NCI-H460 (cell line): Measurements from ENCODE around the gene PAGE2. TPM values are rescaled to one million over a fixed set of nuclear protein-coding genes. Genes with fewer than 3 reads are reported as not detected.
"Not testable (repeated sequence)": the region's sequence is repeated elsewhere in the genome, so short reads cannot be mapped to it uniquely, and the experiment has no call there.

ENCODE experiments used
- DNase-seq: peaks from one replicate; pipeline ENCODE4 v3.0.0-alpha.2; 2016; ENCODE audit warnings: low read depth; ENCODE audit errors: extremely low read depth
- total RNA-seq: library from RNA; depleted of rRNA; stranded (reverse); fragments of >200 nt; shearing (Covaris generic); gene quantifications from 2 replicates; pipeline ENCODE4 v1.2.3, GENCODE V29; 2014; rRNA removed

PAGE2 gene
- total RNA-seq, 1 experiment from 2014 or later = not detected

DNA sequence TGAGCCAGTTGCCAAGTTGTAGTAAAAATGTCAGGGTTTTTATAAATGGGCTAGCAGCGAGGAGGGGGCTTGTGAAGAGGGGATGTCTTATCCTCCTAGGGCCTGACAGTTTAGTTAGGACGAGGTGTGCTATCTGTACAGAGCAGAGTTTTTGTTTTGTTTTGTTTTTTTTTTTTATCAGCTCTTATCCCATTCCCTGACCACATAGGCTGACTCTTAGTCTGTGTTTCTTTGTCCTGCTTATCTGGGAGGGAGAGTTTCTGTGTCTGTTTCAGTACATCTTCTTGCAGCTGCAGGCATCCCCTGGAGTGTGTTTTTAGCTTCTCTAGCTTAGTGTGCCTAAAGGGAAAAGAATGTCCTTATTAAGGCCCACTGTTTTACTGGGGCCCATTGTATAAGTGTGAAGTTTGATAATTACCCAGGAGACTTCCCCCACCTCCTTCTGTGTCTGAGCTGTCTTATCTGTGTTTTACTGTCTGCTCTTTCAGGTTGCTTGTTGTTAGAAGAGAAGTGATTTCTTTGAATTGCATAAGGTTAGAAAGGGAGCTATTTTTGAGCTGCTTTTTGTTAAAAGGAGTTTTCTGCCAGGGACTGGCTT lies 32.0 kb downstream of the PAGE2 start:
- DNase-seq = no peak

DNA sequence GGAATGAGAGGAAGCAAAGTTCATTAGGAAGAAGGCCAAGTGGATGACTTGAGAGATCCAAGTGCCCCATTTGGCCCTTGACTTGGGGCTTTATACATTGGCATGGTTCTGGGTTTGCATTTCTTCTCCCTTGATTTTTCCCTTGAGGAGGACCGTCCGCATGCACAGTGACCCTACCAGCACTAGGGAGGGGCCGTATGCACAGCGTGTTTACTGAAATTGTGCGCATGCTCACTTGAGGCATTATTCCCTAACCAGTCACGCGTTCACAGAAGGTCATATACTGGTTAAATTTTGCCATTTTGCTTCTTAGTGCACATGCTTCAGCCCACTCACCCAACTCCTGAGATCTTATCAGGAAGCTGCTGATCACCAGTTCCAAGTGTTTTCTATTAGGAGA lies 35.1 kb downstream of the PAGE2 start:
- no peak for DNase-seq

DNA sequence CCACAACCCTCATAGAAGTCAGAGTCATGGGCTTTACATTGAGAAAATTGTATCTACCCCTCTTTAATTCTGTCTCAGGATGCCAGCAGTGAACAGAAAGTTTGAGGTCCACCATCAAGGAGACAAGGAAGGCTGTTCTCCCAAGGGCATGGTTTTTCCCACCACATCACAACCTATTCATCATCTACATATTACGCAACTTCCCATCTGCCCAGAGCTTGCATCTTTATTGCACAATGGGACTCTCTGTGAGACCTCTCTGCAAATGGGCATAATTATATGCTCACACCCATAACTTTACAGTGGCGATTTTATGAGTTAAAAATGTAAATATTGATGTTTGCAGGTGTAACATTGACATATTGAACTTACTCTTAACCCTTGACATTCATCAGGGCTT lies 38.9 kb downstream of the PAGE2 start:
- DNase-seq = peak; percentile 4

DNA sequence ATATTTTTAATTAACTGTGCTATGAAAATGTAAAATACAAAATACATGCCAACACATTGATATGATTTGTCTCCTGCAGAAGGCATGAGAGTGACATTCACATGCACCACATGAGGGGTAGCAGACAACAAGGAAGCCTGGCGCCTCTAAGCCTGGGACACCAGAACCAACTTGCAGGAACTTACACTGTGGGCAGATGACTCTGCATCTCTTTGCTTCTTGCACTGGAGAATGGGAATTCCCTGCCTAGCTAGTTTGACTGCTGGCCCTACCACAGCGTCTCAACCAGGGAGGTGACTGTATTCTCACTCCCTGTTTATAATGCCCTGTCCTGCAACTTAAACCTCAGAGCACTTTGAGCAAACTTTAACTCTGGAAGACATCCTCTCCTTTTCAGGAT lies 40.5 kb downstream of the PAGE2 start:
- DNase-seq = no peak

DNA sequence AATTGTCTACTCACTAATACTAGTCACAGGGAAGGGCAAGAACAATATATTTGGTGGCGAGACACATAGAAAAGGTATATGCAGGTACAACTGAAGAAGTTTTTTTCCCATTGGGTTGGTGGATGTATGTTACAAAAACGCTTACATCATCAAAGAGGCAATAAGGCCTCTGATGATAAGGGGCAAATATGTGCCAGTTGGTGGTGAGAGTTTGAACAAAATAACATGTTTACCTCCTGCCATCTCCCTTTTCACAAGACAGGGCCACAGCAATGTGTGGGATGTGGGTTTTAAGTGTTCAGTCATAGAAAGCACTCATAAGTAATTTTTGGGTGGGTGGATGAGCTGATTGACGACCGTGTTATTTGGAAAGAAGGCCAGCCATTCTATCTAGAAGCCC lies 41.7 kb downstream of the PAGE2 start:
- DNase-seq = no peak

DNA sequence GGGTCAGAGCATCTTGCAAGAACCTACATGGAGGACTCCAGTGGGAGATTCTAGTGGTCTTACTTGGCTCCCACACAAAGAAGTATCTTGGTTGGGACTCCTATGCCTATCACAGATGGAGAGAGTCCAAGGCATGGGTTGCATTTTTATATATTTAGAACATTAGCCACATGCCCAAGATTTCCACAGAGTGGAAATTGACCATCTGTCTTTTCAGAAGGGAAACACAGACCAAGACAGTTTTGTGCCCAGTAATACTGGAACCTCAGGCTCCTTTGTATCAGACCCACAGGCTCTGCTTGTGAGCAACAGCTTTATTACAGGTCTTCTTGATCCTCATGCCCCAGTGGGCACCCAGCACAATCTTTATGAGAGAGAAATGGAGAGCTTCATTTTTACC lies 43.6 kb downstream of the PAGE2 start:
- no peak for DNase-seq

DNA sequence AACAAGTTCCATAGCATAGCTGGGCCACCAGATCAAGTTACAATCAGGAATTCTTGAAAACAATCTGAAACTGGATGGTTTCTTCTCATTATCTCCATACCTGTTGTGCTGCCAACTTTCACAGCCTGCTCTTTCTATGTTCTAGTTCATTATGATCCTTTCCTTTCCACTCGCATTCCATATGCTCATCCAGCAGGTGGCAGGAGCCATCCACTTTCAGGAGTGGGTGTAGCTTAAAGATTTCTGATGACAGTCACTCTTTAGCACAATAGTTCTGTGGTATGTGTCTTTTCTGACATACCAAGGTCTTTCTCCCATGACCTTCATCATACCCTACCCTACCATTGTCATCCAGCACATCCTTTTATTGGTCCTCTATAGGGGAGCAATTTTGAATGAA lies 46.4 kb downstream of the PAGE2 start:
- DNase-seq = peak; percentile 44

DNA sequence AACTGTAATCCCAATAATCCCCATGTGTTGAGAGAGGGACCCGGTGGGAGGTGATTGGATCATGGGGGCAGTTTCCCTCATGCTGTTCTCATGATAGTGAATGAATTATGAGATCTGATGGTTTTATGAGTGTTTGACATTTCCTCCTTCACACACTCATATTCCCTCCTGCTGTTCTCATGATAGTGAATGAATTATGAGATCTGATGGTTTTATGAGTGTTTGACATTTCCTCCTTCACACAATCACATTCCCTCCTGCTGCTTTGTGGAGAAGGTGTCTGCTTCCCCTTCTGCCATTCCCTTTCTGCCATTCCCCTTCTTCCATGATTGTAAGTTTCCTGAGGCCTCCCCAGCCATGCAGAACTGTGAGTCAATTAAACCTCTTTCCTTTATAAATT lies 52.0 kb downstream of the PAGE2 start:
- DNase-seq = not testable (repeated sequence)

Other genes with a start within 250 kb of the PAGE2 start
- 0.22 and 0.89 TPM in 2 replicates for gene TRO, start 168.2 kb upstream of the PAGE2 start, total RNA-seq
- gene PFKFB1, start 94.8 kb upstream of the PAGE2 start, total RNA-seq = 0.35 TPM in 1 of 2 replicates, not detected in the other
- 15.3 and 17.4 TPM in 2 replicates for gene APEX2, start 88.7 kb upstream of the PAGE2 start, total RNA-seq
- not detected in 2 replicates for gene ALAS2, start 58.0 kb upstream of the PAGE2 start, total RNA-seq
- not detected in 2 replicates for gene PAGE2B, start 14.0 kb upstream of the PAGE2 start, total RNA-seq
- gene PAGE5, start 131.3 kb downstream of the PAGE2 start, total RNA-seq = not detected in 2 replicates
- not detected in 2 replicates for gene PAGE3, start 175.9 kb downstream of the PAGE2 start, total RNA-seq